GM12874 (cell line): ENCODE measurements around the gene MT1E.

Source experiments
- TF ChIP-seq, protein P1 (sequence below): IDR thresholded peaks from 2 replicates; pipeline ENCODE4 v1.5.1; 2011; ENCODE audit warnings: low read depth, mild to moderate bottlenecking, control low read depth, low read length, moderate library complexity; ENCODE audit not compliant: insufficient read depth

The MT1E gene

GRCh38 chr16:56603589-56603988 lies 22.0 kb upstream of the MT1E start:
- TF ChIP-seq, protein P1, sequence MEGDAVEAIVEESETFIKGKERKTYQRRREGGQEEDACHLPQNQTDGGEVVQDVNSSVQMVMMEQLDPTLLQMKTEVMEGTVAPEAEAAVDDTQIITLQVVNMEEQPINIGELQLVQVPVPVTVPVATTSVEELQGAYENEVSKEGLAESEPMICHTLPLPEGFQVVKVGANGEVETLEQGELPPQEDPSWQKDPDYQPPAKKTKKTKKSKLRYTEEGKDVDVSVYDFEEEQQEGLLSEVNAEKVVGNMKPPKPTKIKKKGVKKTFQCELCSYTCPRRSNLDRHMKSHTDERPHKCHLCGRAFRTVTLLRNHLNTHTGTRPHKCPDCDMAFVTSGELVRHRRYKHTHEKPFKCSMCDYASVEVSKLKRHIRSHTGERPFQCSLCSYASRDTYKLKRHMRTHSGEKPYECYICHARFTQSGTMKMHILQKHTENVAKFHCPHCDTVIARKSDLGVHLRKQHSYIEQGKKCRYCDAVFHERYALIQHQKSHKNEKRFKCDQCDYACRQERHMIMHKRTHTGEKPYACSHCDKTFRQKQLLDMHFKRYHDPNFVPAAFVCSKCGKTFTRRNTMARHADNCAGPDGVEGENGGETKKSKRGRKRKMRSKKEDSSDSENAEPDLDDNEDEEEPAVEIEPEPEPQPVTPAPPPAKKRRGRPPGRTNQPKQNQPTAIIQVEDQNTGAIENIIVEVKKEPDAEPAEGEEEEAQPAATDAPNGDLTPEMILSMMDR, result 0 out of 2 replicates have a peak, but pooled peaks have one; percentile 20

GRCh38 chr16:56604966-56605365 lies 20.6 kb upstream of the MT1E start:
- TF ChIP-seq, protein P1, result no peak

- TF ChIP-seq, protein P1, result no peak
Observed at GRCh38 chr16:56605475-56605874, 20.1 kb upstream of the MT1E start.

DNA sequence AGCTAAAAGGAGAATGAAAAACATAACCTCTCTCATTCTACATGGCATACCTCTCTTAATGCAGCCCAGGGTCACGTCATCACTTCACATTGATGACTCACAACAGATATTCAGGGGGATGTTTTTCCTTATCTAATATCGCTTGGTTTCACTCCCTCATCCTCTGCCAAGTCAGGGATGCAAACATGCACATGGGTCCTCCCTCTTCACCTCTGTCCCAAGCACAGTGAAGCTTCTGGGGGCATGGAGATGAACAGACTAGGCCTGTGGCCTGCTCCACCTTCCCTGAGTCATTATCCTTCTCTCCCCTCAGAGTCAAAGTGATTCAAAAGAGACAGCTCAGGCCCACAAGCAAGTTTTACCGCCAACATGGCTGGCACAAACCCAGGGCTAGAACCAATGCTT lies 19.5 kb upstream of the MT1E start:
- TF ChIP-seq, protein P1, result no peak

DNA sequence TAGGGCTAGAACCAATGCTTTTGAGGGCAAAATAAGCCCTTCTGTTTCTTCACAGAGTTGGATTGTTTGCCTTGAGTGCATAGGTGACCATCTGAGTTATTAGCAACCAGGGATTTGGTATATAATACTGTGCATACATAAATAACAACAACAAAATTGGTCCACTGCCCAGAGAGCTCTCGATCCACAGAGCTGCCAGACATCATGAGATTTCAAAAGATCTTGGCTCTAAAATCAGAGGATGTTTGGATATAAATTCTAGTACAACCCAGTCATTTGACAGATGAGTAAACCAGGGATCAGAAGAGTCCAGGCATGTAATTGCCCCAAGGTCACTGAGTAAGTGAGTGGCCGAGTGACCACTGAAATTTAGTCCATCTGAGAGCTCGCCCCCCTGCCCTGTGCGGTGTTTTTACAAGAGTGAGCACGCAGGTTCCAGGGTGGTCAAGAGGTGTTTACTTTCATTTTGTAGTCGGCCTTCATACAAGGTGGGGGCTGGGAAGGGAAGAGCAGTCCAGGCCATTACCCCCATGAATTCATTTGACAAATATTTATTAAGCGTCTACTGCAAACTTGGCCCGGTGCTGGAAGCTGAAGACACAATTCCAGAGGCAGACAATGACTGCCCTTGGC lies 19.0 kb upstream of the MT1E start:
- TF ChIP-seq, protein P1, result no peak

DNA sequence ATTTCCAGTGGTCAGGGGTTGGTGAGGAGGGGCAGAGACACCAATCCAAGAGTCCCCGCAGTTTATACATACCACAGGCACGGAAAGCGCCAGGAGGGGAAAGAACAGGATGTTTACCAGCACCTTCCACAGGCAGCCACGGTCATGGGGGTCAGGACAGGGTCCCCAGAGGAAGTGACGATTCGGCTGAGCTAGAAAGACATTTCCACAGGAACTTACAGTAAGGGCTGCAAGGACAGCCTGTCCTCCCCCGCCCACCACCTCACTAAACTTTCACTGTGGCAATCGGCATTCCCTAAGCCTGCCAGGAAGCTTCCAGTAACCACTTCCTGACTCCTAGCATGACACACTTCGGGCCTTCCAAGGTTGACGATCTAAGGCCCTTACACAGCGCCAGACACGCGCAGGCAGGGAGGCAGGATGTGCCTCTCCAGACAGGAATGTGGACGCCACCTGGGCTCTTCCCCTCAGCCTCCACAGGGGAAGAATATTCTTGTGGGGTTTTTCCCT lies 18.4 kb upstream of the MT1E start:
- TF ChIP-seq, protein P1, result no peak

DNA sequence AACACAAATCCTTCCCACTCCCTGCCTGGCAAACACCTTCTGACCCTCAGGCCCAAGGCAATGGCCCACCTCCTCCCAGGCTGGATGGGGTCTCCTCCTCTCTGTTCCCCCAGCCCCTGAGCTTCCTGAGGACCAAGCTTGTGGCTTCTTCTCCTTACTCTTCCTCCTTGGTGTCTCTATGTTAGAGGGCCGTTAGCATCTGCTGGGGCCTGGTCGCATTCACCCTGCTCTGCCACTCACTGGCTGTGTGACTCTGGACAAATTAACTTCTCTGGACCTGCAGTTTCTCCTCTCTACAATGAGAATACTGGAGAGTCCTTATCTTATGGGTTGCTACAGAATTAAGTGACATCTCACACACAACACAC lies 17.9 kb upstream of the MT1E start:
- TF ChIP-seq, protein P1, result no peak
